ENCODE measurements around the gene MC3R.

GRCh38 chr20:56200456-56200855 is 48.1 kb upstream of the MC3R start:
- no peak for TF ChIP-seq EZH2phosphoT487 (IDR thresholded peaks at IDR 0.05; ENCODE audit: low read length)
- TF ChIP-seq CTCF (IDR thresholded peaks at IDR 0.05; ENCODE audit: low read length) = peak; percentile 40
- no peak for TF ChIP-seq EZH2 (optimal IDR thresholded peaks at IDR 0.05; ENCODE audit: low read depth, low read length)
